Measurements from ENCODE around the gene SULT1C4. TPM values are rescaled to one million over a fixed set of nuclear protein-coding genes. Genes with fewer than 3 reads are reported as not detected.
"Not testable (repeated sequence)": the region's sequence is repeated elsewhere in the genome, so short reads cannot be mapped to it uniquely, and the experiment has no call there.

SULT1C4 gene
- polyA plus RNA-seq, 1 experiment: 0.05 TPM

GRCh38 chr2:108418416-108418815 is 40.7 kb downstream of the SULT1C4 start:
- no peak overlapping the region for H3K4me3 ChIP-seq (ENCODE audit: low read depth, low read length)
- H3K36me3 ChIP-seq (ENCODE audit: control insufficient read depth, insufficient read depth, low read length): no peaks in the 10 kb centered on the region
- ChIA-PET CTCF (no interaction called here), POLR2A (no interaction called here)
- DNase-seq (ENCODE audit: low read depth): no peak
- H3K27me3 ChIP-seq (ENCODE audit: control insufficient read depth, insufficient read depth, low read length): no peaks in the 10 kb centered on the region
- TF ChIP-seq CTCF (IDR thresholded peaks at IDR 0.05; ENCODE audit: insufficient read depth, low read depth, low read length): no peak

GRCh38 chr2:108423067-108423466 is 45.3 kb downstream of the SULT1C4 start:
- no peak for DNase-seq (ENCODE audit: low read depth)
- no peaks in the 10 kb centered on the region for H3K27me3 ChIP-seq (ENCODE audit: control insufficient read depth, insufficient read depth, low read length)
- POLR2A ChIA-PET: no interaction called here
- H3K36me3 ChIP-seq (ENCODE audit: control insufficient read depth, insufficient read depth, low read length): no peaks in the 10 kb centered on the region
- no peak overlapping the region for H3K4me3 ChIP-seq (ENCODE audit: low read depth, low read length)
- CTCF ChIA-PET: no interaction called here
- TF ChIP-seq CTCF (IDR thresholded peaks at IDR 0.05; ENCODE audit: insufficient read depth, low read depth, low read length): no peak

GRCh38 chr2:108423502-108424251 is 45.9 kb downstream of the SULT1C4 start:
- DNase-seq (ENCODE audit: low read depth): no peak
- H3K36me3 ChIP-seq (ENCODE audit: control insufficient read depth, insufficient read depth, low read length): no peaks in the 10 kb centered on the region
- CTCF ChIA-PET: no interaction called here
- POLR2A ChIA-PET: no interaction called here
- no peak overlapping the region for H3K4me3 ChIP-seq (ENCODE audit: low read depth, low read length)
- TF ChIP-seq CTCF (IDR thresholded peaks at IDR 0.05; ENCODE audit: insufficient read depth, low read depth, low read length): no peak
- no peaks in the 10 kb centered on the region for H3K27me3 ChIP-seq (ENCODE audit: control insufficient read depth, insufficient read depth, low read length)

- CTCF ChIA-PET: no interaction called here
- DNase-seq (ENCODE audit: low read depth): no peak
These were observed 50.7 kb downstream of the SULT1C4 start for GRCh38 chr2:108428286-108429009.

GRCh38 chr2:108435578-108435977 is 57.8 kb downstream of the SULT1C4 start:
- H3K4me3 ChIP-seq (ENCODE audit: low read depth, low read length); POLR2A ChIA-PET; H3K36me3 ChIP-seq (ENCODE audit: control insufficient read depth, insufficient read depth, low read length); CTCF ChIA-PET; H3K27me3 ChIP-seq (ENCODE audit: control insufficient read depth, insufficient read depth, low read length); DNase-seq (ENCODE audit: low read depth): not testable (repeated sequence)

More at GRCh38 chr2:108428286-108429009, 50.7 kb downstream of the SULT1C4 start:
- POLR2A ChIA-PET: no interaction called here
- Histone ChIP-seq H3K4me3 (ENCODE audit: low read depth, low read length) (no peak overlapping the region), H3K36me3 (ENCODE audit: control insufficient read depth, insufficient read depth, low read length) (no peaks in the 10 kb centered on the region), H3K27me3 (ENCODE audit: control insufficient read depth, insufficient read depth, low read length) (0 out of 2 replicates have a peak, but pooled peaks cover 1% of the 10 kb centered on the region)
- no peak for TF ChIP-seq CTCF (IDR thresholded peaks at IDR 0.05; ENCODE audit: insufficient read depth, low read depth, low read length)
